RWPE2 (cell line): ENCODE data around the gene TRAPPC2L.

ENCODE experiments used
- ATAC-seq: fragments of 200-7000 bp; cut with Tn5 transposase; 3 replicates; pipeline ENCODE4 v1.9.1; 2021; ENCODE audit warnings: low read depth
- DNase-seq: peaks from one replicate; pipeline ENCODE4 v3.0.0-alpha.2; 2020; ENCODE audit warnings: low spot score
- H3K27ac ChIP-seq: fragments of 450-650 bp; 2 replicates; pipeline ENCODE4 v1.5.1; 2017; ENCODE audit warnings: mild to moderate bottlenecking; ENCODE audit not compliant: poor library complexity, severe bottlenecking
- H3K27me3 ChIP-seq: fragments of 250-450 bp; sonication (Bioruptor Pico); 2 replicates; pipeline ENCODE4 v1.5.1; 2021; ENCODE audit warnings: mild to moderate bottlenecking, moderate library complexity; ENCODE audit not compliant: insufficient read depth, poor library complexity, severe bottlenecking
- H3K36me3 ChIP-seq: fragments of 250-450 bp; sonication (Bioruptor Pico); 2 replicates; pipeline ENCODE4 v1.5.1; 2020; ENCODE audit warnings: low read depth, mild to moderate bottlenecking, moderate library complexity
- H3K4me1 ChIP-seq: fragments of 250-450 bp; sonication (Bioruptor Pico); 2 replicates; pipeline ENCODE4 v1.5.1; 2021; ENCODE audit warnings: mild to moderate bottlenecking, moderate library complexity; ENCODE audit not compliant: insufficient read depth, poor library complexity, severe bottlenecking
- H3K4me3 ChIP-seq: fragments of 250-450 bp; sonication (Bioruptor Pico); 2 replicates; pipeline ENCODE4 v1.5.1; 2021; ENCODE audit warnings: mild to moderate bottlenecking, moderate library complexity; ENCODE audit not compliant: severe bottlenecking
- H3K9me3 ChIP-seq: fragments of 250-450 bp; sonication (Bioruptor Pico); 2 replicates; pipeline ENCODE4 v1.5.1; 2021; ENCODE audit warnings: mild to moderate bottlenecking, moderate library complexity; ENCODE audit not compliant: severe bottlenecking
- CTCF ChIP-seq: fragments of 450-650 bp; IDR thresholded peaks from one replicate; pipeline ENCODE4 v1.5.1; 2017; ENCODE audit warnings: mild to moderate bottlenecking, moderate library complexity; ENCODE audit not compliant: poor library complexity, severe bottlenecking

TRAPPC2L gene

GRCh38 chr16:88856122-88856827, 652 bp upstream of the TRAPPC2L start:
- peak; percentile 49 for ATAC-seq
- H3K4me1 ChIP-seq: no peaks in the 10 kb centered on the region
- TF ChIP-seq CTCF: no peak
- no peaks in the 10 kb centered on the region for H3K27me3 ChIP-seq
- no peak overlapping the region for H3K27ac ChIP-seq
- DNase-seq: no peak
- H3K4me3 ChIP-seq: peak overlapping the region; percentile 89
- no peaks in the 10 kb centered on the region for H3K9me3 ChIP-seq
- peaks cover 24% of the 10 kb centered on the region for H3K36me3 ChIP-seq

- ATAC-seq: peak; percentile 48
- no peak overlapping the region for H3K27ac ChIP-seq
These were observed 907 bp downstream of the TRAPPC2L start for GRCh38 chr16:88857728-88858339.

GRCh38 chr16:88859381-88860091, 2.6 kb downstream of the TRAPPC2L start:
- no peaks in the 10 kb centered on the region for H3K4me1 ChIP-seq
- DNase-seq (no peak), ATAC-seq (no peak)
- no peak overlapping the region for H3K4me3 ChIP-seq
- H3K27me3 ChIP-seq: no peaks in the 10 kb centered on the region
- no peak overlapping the region for H3K27ac ChIP-seq
- peaks cover 24% of the 10 kb centered on the region for H3K36me3 ChIP-seq
- TF ChIP-seq CTCF: no peak
- H3K9me3 ChIP-seq: no peaks in the 10 kb centered on the region

More at GRCh38 chr16:88857728-88858339, 907 bp downstream of the TRAPPC2L start:
- peak overlapping the region; percentile 89 for H3K4me3 ChIP-seq
- peaks cover 24% of the 10 kb centered on the region for H3K36me3 ChIP-seq
- DNase-seq: no peak
- no peaks in the 10 kb centered on the region for H3K27me3 ChIP-seq
- no peaks in the 10 kb centered on the region for H3K4me1 ChIP-seq
- H3K9me3 ChIP-seq: no peaks in the 10 kb centered on the region
- TF ChIP-seq CTCF: peak; percentile 82

GRCh38 chr16:88861359-88861758, 4.4 kb downstream of the TRAPPC2L start:
- H3K27me3 ChIP-seq: no peaks in the 10 kb centered on the region
- no peak overlapping the region for H3K27ac ChIP-seq
- peaks cover 17% of the 10 kb centered on the region for H3K36me3 ChIP-seq
- H3K4me3 ChIP-seq: no peak overlapping the region
- no peaks in the 10 kb centered on the region for H3K4me1 ChIP-seq
- H3K9me3 ChIP-seq: no peaks in the 10 kb centered on the region
- no peak for TF ChIP-seq CTCF
- DNase-seq (no peak), ATAC-seq (no peak)
